ENCODE measurements around the gene ADAM19. TPM values are rescaled to one million over a fixed set of nuclear protein-coding genes. Genes with fewer than 3 reads are reported as not detected.

The ADAM19 gene
- total RNA-seq, 4 donors from 2014 or later: 6.4 to 15.2 (median 10.0) TPM

- H3K4me3 ChIP-seq (replicated peaks in 1 of 3): no peak overlapping the region
- no peak overlapping the region for H3K27ac ChIP-seq
- no peaks in the 10 kb centered on the region for H3K27me3 ChIP-seq
- H3K36me3 ChIP-seq: no peaks in the 10 kb centered on the region
- no peaks in the 10 kb centered on the region for H3K9me3 ChIP-seq
- DNase-seq: no peak
- H3K4me1 ChIP-seq: no peaks in the 10 kb centered on the region
- intact Hi-C loops (cut with DNase I): no loop called here
- TF ChIP-seq CTCF (IDR thresholded peaks at IDR 0.05) (no peak), POLR2A (IDR thresholded peaks at IDR 0.05) (no peak)
- WGBS, 2 donors: 75 to 83% methylated on average over 5 of the region's 5 CpGs
Observed at GRCh38 chr5:157610990-157611389, 35.4 kb upstream of the ADAM19 start.

DNA sequence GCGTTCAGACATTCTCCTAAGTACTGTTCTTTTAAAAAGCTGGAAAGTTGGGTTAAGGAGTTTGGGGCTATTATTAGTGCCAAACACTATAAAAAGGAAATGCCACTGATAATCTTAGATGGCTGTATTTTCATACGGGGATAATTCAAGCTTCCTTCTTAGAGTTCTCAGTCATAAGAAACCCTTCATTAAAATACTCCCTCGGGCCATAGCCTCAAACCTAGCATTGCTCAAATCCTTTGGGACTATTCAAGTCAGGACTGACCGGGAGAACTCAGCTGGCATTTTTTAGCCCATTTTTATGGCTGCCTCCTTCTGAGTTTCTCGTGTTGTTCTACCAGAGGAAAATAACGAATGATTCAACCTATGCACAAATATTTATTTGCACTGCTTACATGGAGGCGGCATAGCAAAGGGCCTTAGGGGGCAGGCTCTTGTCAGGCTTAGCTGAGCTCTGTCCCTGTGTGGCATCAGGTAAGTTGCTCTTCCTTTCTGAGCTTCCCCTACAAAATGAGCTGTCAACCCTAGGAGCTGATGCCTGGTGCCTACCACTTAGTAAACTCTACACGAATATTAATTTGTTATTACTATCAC, 33.5 kb upstream of the ADAM19 start:
- DNase-seq: no peak
- Histone ChIP-seq H3K36me3 (no peaks in the 10 kb centered on the region), H3K9me3 (no peaks in the 10 kb centered on the region), H3K27me3 (no peaks in the 10 kb centered on the region), H3K4me3 (replicated peaks in 1 of 3) (no peak overlapping the region), H3K4me1 (no peaks in the 10 kb centered on the region), H3K27ac (no peak overlapping the region)
- intact Hi-C loops (cut with DNase I): no loop called here
- 88 to 90% methylated on average over 8 of the region's 8 CpGs for WGBS, 2 donors
- no peak for TF ChIP-seq CTCF (IDR thresholded peaks at IDR 0.05)
- TF ChIP-seq POLR2A (IDR thresholded peaks at IDR 0.05): no peak

DNA sequence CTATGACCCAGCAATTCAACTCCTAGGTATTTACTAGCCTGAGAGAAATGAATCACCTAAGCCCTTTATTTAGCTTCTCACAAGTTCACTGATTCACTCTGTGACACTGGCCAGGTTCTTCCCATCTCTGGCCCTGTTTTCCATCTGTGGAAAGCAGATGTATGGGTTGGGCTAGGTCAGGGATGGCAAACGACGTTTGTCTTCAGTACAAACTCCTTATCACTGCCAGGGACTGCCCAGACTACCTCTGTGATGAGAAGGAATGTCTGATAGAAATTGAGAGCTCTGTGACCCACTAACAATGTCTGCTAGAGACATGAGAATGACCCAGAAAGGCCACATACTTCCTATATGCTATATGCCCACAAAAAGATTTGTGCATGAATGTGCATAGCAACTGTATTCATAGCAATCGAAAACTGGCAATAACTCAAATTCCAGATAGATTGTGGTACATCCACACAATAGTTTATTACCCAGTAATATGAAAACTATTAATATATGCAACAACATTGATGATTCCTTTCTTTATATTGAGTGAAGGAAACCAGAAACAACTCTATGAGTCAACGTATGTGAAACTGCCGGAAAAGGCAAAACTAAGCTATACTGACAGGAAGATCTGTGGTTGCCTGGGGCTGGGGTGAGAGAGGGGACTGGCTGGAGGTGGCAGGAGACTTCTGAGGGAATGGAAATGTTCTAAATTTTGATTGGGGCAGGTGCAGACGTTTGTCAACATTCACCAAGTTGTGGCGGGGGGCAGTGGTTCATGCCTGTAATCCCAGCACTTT, 32.0 kb upstream of the ADAM19 start:
- Histone ChIP-seq H3K36me3 (no peaks in the 10 kb centered on the region), H3K9me3 (no peaks in the 10 kb centered on the region), H3K27ac (no peak overlapping the region), H3K4me3 (replicated peaks in 1 of 3) (no peak overlapping the region), H3K27me3 (no peaks in the 10 kb centered on the region), H3K4me1 (no peaks in the 10 kb centered on the region)
- intact Hi-C loops (cut with DNase I): no loop called here
- WGBS, 2 donors: 80 to 86% methylated on average over 7 of the region's 7 CpGs
- DNase-seq: no peak
- TF ChIP-seq POLR2A (IDR thresholded peaks at IDR 0.05): no peak
- no peak for TF ChIP-seq CTCF (IDR thresholded peaks at IDR 0.05)

DNA sequence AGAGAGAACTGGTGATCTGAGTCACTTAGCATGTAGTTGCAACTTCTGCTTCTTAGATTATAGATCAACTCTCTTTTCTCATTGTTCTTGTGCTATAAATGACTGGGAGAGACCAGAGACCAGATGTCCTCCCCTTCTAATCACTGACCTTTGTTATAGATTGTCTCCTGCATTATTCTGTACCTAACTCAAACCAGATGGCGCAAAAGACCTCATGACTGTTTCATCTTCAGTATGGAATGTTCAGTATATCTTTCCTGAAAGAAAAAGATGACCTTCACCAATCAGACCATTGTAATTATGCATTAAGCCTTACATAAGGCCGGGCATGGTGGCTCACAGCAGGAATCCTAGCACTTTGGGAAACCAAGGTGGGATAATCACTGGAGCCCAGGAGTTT, 30.5 kb upstream of the ADAM19 start:
- no peaks in the 10 kb centered on the region for H3K9me3 ChIP-seq
- no peak for DNase-seq
- WGBS, 2 donors: 94 to 95% methylated on average over 2 of the region's 2 CpGs

More for the DNA sequence above, 30.5 kb upstream of the ADAM19 start:
- no peaks in the 10 kb centered on the region for H3K36me3 ChIP-seq
- H3K4me1 ChIP-seq: no peaks in the 10 kb centered on the region
- intact Hi-C loops (cut with DNase I): no loop called here
- H3K27ac ChIP-seq: no peak overlapping the region
- no peak overlapping the region for H3K4me3 ChIP-seq (replicated peaks in 1 of 3)
- TF ChIP-seq POLR2A (IDR thresholded peaks at IDR 0.05) (no peak), CTCF (IDR thresholded peaks at IDR 0.05) (no peak)
- no peaks in the 10 kb centered on the region for H3K27me3 ChIP-seq
